GM18907 (cell line): ENCODE measurements around the gene NBEA.
A peak's percentile ranks its signal among the peaks of the same experiment; 100 is the strongest.

Experiments used
- ATAC-seq: cut with Tn5 transposase; IDR thresholded peaks from one replicate; pipeline ENCODE4 v1.9.1; 2021; ENCODE audit warnings: mild to moderate bottlenecking, moderate library complexity; ENCODE audit not compliant: unreplicated experiment

Gene NBEA

GRCh38 chr13:35256459-35257148 lies 314.5 kb downstream of the NBEA start:
- ATAC-seq = no peak

- no peak for ATAC-seq
Measured at GRCh38 chr13:35260316-35260715, 318.2 kb downstream of the NBEA start.

GRCh38 chr13:35266412-35266811 lies 324.3 kb downstream of the NBEA start:
- no peak for ATAC-seq

GRCh38 chr13:35278917-35279316 lies 336.8 kb downstream of the NBEA start:
- no peak for ATAC-seq

- ATAC-seq = no peak
Measured at GRCh38 chr13:35279500-35279899, 337.4 kb downstream of the NBEA start.

GRCh38 chr13:35283856-35284255 lies 341.8 kb downstream of the NBEA start:
- ATAC-seq = no peak

- ATAC-seq = no peak
Measured at GRCh38 chr13:35285677-35286076, 343.6 kb downstream of the NBEA start.

- ATAC-seq = no peak
Measured at GRCh38 chr13:35292329-35292728, 350.3 kb downstream of the NBEA start.

- no peak for ATAC-seq
Measured at GRCh38 chr13:35293579-35294226, 351.6 kb downstream of the NBEA start.

- ATAC-seq = no peak
Measured at GRCh38 chr13:35309706-35310105, 367.6 kb downstream of the NBEA start.

GRCh38 chr13:35332134-35332533 lies 390.1 kb downstream of the NBEA start:
- ATAC-seq = no peak

GRCh38 chr13:35333157-35333556 lies 391.1 kb downstream of the NBEA start:
- ATAC-seq = no peak

GRCh38 chr13:35342440-35342839 lies 400.4 kb downstream of the NBEA start:
- ATAC-seq = no peak

GRCh38 chr13:35343417-35343816 lies 401.3 kb downstream of the NBEA start:
- ATAC-seq = no peak

- ATAC-seq = no peak
Measured at GRCh38 chr13:35345992-35346391, 403.9 kb downstream of the NBEA start.

GRCh38 chr13:35346494-35346893 lies 404.4 kb downstream of the NBEA start:
- ATAC-seq = no peak

- ATAC-seq = no peak
Measured at GRCh38 chr13:35347679-35348205, 405.7 kb downstream of the NBEA start.

- ATAC-seq = no peak
Measured at GRCh38 chr13:35349052-35349451, 407.0 kb downstream of the NBEA start.

- peak; percentile 75 for ATAC-seq
Measured at GRCh38 chr13:35349673-35350278, 407.7 kb downstream of the NBEA start.

GRCh38 chr13:35354285-35354684 lies 412.2 kb downstream of the NBEA start:
- no peak for ATAC-seq

- no peak for ATAC-seq
Measured at GRCh38 chr13:35354882-35355281, 412.8 kb downstream of the NBEA start.

GRCh38 chr13:35356572-35356971 lies 414.5 kb downstream of the NBEA start:
- no peak for ATAC-seq
